ENCODE measurements around the gene GRB7.
"Not testable (repeated sequence)": the region's sequence is repeated elsewhere in the genome, so short reads cannot be mapped to it uniquely, and the experiment has no call there.

Gene GRB7

GRCh38 chr17:39736319-39737165, 1.2 kb upstream of the GRB7 start:
- no peak for DNase-seq

DNA sequence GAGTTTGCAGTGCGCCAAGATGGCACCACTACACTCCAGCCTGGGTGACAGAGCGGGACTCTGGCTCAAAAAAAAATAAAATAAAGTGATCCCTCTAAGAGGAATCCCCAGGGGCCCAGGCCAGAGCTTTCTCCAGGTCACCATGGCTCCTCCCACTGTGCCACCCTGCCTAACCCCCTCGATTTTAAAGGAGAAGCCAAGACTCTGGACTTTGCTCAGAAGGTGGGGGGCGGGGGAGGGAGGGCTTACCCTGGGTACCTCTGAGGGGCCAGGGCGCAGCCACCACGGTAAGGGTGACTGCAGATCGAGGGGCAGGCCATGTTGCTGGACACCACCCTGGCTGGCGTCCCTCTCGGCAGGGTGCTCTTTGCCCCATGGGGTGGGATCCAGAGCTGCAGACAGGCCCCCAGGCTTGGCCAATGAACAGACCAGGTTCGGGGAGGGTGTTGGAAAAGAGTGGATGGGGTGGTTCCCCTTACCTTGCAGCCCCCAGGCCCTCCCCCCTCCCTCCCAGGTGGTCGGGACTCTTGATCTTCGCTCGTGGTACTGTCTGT, 455 bp upstream of the GRB7 start:
- DNase-seq, result no peak

DNA sequence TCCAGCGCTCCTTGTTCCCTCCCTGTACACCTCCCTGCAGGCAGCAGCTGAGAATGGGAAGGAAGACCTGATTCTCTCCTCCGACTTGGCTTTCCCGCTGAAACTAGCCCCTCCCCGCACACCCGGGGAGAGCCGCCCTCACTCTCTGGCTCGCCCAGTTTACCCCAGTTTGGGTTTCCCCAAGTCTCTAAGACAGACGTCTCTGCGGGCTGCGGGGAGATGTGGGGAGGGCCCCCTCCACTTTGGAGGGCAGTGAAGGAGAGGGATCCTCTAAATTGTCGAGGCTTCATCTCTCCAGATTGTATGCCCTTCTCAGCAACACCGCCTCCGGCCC, 797 bp downstream of the GRB7 start:
- DNase-seq, result no peak

- no peak for DNase-seq
Measured at GRCh38 chr17:39738983-39739884, 1.5 kb downstream of the GRB7 start.

DNA sequence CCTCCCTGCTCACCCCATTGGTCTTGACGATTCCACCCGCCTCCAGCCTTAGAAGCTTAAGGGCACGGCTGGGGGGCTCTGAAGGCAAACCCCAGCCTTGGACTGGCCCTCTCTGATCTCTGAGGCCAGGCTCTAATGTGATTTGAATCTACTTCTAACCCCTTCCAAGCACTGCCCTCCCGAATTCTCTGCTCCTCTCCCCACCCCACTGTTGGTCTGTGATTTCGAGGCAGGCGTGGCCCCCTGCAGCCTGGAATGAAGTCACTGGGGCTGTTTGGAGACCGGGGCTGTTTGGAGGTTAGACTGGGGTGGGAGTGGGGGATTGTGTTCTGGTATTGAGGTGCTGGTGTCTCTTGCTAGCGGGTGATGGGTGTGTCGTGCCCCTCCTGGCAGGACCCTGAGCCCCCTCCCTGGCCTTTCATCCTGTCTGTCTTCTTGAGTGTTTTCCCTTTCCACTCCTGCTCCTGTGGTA, 2.2 kb downstream of the GRB7 start:
- DNase-seq, result no peak

DNA sequence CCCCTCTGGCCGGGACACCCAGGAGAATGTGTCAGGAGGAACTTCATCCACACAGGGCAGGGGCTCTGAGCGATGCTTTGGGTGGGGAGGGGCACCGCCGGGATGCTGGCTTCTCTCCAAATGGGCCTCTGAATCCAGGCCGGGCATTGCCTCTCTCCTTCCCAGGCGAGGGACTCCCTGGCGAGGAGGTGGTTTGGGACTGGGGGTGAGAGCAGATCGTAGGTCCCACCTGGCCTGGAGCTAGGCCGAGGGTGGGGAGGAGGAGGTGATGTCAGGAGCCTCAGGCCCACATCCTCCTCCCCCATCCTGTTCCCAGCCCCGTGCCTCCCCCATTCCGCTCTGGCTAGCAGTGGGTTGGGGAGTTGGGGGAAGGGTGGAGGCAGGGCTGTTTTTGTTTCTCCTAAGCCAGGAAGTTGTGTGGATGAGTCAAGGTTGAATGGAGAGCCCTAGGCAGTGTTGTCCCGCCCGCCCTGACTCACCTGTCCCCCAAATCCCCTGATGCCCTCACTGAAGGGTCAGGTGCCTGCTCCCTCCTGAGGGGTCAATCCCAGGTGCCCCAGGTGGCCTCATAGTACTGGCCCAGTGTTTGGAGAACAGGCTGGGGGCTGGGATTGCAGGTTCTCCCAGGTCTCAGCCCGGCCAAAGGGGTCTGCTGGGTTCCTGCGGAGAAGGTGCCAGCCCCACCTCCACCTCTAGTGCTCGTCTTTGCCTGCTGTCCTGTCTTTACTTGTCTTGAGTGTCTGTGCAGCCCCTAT, 2.8 kb downstream of the GRB7 start:
- no peak for DNase-seq

- DNase-seq, result no peak
Measured at GRCh38 chr17:39742126-39742855, 4.6 kb downstream of the GRB7 start.

DNA sequence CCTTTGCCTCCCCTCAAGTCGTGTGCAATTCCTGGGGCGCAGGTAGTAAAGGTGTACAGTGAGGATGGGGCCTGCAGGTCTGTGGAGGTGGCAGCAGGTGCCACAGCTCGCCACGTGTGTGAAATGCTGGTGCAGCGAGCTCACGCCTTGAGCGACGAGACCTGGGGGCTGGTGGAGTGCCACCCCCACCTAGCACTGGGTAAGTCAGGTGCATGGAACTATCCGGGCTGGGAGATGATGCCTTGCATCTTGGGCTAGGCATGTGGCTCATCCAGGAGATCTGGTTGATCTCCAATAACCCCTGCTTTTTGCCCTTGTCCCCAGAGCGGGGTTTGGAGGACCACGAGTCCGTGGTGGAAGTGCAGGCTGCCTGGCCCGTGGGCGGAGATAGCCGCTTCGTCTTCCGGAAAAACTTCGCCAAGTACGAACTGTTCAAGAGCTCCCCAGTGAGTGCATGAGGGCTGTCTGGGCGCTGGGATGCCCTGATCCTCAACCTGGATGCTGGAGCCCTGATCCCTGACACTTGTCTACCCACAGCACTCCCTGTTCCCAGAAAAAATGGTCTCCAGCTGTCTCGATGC, 5.2 kb downstream of the GRB7 start:
- DNase-seq, result no peak

GRCh38 chr17:39744075-39744835, 6.5 kb downstream of the GRB7 start:
- no peak for DNase-seq

DNA sequence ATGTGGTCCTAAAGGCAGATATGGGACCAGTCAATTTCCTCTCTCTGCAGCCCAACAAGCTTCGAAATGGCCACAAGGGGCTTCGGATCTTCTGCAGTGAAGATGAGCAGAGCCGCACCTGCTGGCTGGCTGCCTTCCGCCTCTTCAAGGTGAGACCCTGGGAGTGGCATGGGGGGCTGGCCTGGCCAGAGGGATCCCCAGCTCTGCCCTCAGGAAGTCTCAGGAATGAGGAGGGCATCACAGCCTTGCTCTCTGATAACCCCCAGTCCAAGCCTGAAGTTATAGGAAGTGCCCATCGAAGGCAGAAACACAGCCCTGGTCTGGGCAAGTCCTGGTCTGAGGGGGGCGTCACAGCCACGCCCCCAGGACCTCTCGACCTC, 7.1 kb downstream of the GRB7 start:
- no peak for DNase-seq

- no peak for DNase-seq
Measured at GRCh38 chr17:39745335-39746144, 7.8 kb downstream of the GRB7 start.

GRCh38 chr17:39746145-39746461, 8.4 kb downstream of the GRB7 start:
- DNase-seq, result no peak

- DNase-seq, result no peak
Measured at GRCh38 chr17:39747745-39748144, 10.0 kb downstream of the GRB7 start.

GRCh38 chr17:39748444-39749034, 10.8 kb downstream of the GRB7 start:
- not testable (repeated sequence) for DNase-seq

- peak; percentile 24 for DNase-seq
Measured at GRCh38 chr17:39750131-39751015, 12.6 kb downstream of the GRB7 start.

GRCh38 chr17:39751016-39751543, 13.3 kb downstream of the GRB7 start:
- no peak for DNase-seq

DNA sequence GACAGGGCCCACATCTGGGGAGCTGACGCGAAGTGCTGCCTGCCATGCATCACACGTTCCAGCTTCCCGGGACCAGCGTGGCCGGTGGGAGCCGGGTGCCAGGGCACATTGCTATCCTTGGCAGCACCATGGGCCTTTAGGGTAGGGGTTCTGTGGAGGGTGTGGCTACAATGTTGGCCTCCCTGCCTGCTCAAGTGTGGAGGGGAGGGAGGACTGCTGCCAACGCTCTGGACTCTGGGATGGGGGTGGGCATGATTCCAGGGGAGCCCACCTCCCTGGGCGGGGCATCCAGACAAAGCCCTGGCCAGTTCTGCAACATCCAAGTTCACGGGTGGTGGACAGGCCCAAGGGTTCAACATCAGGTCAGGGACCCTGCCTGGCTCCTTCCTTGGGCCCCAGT, 13.9 kb downstream of the GRB7 start:
- no peak for DNase-seq

DNA sequence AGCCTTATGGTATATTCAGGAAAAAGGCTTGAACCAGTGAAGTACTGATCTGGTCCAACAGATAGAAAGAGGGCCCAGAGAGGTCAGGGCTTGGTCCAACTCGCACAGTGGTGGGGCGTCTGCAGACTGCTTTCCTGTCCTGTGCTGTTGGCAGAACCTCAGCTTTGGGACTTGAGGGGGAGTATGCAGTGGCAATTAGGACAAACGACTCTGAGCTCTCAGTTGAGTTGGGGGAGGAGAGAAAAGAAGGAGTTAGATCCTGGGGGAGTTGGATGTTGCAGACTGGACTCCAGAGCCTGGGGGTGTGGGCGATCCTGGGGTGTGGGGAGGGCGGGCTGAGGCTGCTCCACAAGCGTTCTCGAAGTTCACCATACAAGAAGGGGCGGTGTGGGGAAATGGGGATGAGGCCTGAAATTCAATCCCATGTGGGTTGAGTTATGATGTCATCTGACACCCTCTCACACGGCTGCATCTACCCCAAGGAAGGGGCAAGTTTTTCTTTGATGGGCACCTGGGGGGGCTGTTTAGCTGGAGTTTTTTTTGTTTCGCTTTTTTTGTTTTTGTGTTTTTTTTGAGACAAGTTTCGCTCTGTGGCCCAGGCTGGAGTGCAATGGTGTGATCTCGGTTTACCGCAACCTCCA, 14.6 kb downstream of the GRB7 start:
- no peak for DNase-seq
